DMS 273 (cell line): ENCODE data around the gene SLC2A4RG.

Source experiments
- DNase-seq: peaks from one replicate; lab custom pipeline; 2025; ENCODE audit not compliant: unreplicated experiment; lab: John Stamatoyannopoulos, UW

Gene SLC2A4RG

GRCh38 chr20:63752411-63753101, 13.0 kb downstream of the SLC2A4RG start:
- DNase-seq: no peak

- DNase-seq: no peak
Measured at GRCh38 chr20:63753381-63753780, 13.8 kb downstream of the SLC2A4RG start.

- no peak for DNase-seq
Measured at GRCh38 chr20:63754008-63754407, 14.4 kb downstream of the SLC2A4RG start.

GRCh38 chr20:63755933-63756647, 16.5 kb downstream of the SLC2A4RG start:
- DNase-seq: no peak

GRCh38 chr20:63756648-63756991, 17.0 kb downstream of the SLC2A4RG start:
- DNase-seq: no peak

- DNase-seq: no peak
Measured at GRCh38 chr20:63758152-63758551, 18.6 kb downstream of the SLC2A4RG start.

GRCh38 chr20:63759377-63759901, 19.9 kb downstream of the SLC2A4RG start:
- DNase-seq: no peak

- DNase-seq: no peak
Measured at GRCh38 chr20:63765082-63765873, 25.7 kb downstream of the SLC2A4RG start.

GRCh38 chr20:63765902-63766301, 26.3 kb downstream of the SLC2A4RG start:
- no peak for DNase-seq

GRCh38 chr20:63766695-63767426, 27.3 kb downstream of the SLC2A4RG start:
- DNase-seq: peak; percentile 89

- no peak for DNase-seq
Measured at GRCh38 chr20:63767456-63767855, 27.9 kb downstream of the SLC2A4RG start.

GRCh38 chr20:63767886-63768285, 28.3 kb downstream of the SLC2A4RG start:
- peak; percentile 47 for DNase-seq

GRCh38 chr20:63768591-63769515, 29.3 kb downstream of the SLC2A4RG start:
- DNase-seq: no peak

- DNase-seq: no peak
Measured at GRCh38 chr20:63769891-63770474, 30.4 kb downstream of the SLC2A4RG start.

GRCh38 chr20:63771046-63771707, 31.6 kb downstream of the SLC2A4RG start:
- no peak for DNase-seq

- no peak for DNase-seq
Measured at GRCh38 chr20:63772781-63773518, 33.4 kb downstream of the SLC2A4RG start.

GRCh38 chr20:63773571-63774241, 34.1 kb downstream of the SLC2A4RG start:
- no peak for DNase-seq

GRCh38 chr20:63774306-63774705, 34.7 kb downstream of the SLC2A4RG start:
- no peak for DNase-seq
